Activated naive CD4-positive, alpha-beta T cell treated with anti-CD3 and anti-CD28 coated beads for 36 hours (primary cell): ENCODE data around the gene DTL. TPM values are rescaled to one million over a fixed set of nuclear protein-coding genes. Genes with fewer than 3 reads are reported as not detected.

Experiments
- CTCF ChIA-PET: fragments of 350-600 bp; sonication (Branson Sonifier 250); formaldehyde crosslinking; loops from one replicate; lab custom pipeline; 2021; ENCODE audit warnings: antibody characterized with exemption; lab: Charles Lee
- DNase-seq: peaks from one replicate; pipeline ENCODE4 v3.0.0-alpha.2; 2020
- H3K27ac Mint-ChIP-seq: one replicate; pipeline ENCODE4 v1.8.0; 2021; ENCODE audit warnings: mild to moderate bottlenecking, mixed read lengths
- H3K27me3 Mint-ChIP-seq: one replicate; pipeline ENCODE4 v1.8.0; 2021; ENCODE audit warnings: low read depth, mixed read lengths
- H3K36me3 Mint-ChIP-seq: one replicate; pipeline ENCODE4 v1.8.0; 2021; ENCODE audit warnings: low read depth, mixed read lengths
- H3K4me1 Mint-ChIP-seq: one replicate; pipeline ENCODE4 v1.8.0; 2021; ENCODE audit warnings: low read depth, mixed read lengths
- H3K4me3 Mint-ChIP-seq: one replicate; pipeline ENCODE4 v1.8.0; 2021; ENCODE audit warnings: mild to moderate bottlenecking, moderate library complexity, mixed read lengths
- H3K9me3 Mint-ChIP-seq: one replicate; pipeline ENCODE4 v1.8.0; 2021; ENCODE audit warnings: mixed read lengths
- intact Hi-C: fragments of 100-400 bp; cut with micrococcal nuclease; formaldehyde crosslinking; loops from one replicate; pipeline ENCODE4 v1.15.1; 2023
- total RNA-seq, 2 experiments: library from RNA; stranded (reverse); gene quantifications; one replicate each; pipeline ENCODE4 v1.2.3, GENCODE V29; 2021

DTL gene
- total RNA-seq, 2 experiments from 2014 or later, result 106 to 121 TPM

DNA sequence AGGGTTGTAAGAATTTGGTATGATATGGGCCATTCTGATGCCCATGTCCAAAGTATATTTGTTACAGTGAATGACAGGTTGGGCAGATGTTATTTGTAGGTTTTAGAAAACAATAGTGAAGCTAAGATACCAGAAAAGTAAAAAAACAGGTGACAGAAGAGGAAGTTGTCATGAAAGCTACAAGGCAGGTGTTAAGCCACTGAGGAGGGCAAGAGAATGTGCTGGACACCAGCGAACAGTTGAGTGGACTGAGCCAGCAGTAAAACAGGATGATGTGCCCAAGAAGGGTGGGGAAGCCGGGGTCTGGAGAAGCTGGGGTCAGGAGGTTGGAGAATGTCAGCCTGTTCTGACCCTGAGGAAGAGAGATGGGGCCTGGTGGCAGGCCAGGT lies 83.3 kb downstream of the DTL start:
- no peaks in the 10 kb centered on the region for H3K9me3 Mint-ChIP-seq
- no peak for DNase-seq
- H3K4me3 Mint-ChIP-seq, result no peak overlapping the region
- peaks cover 13% of the 10 kb centered on the region for H3K36me3 Mint-ChIP-seq
- intact Hi-C loops, result no loop called here
- no peaks in the 10 kb centered on the region for H3K27me3 Mint-ChIP-seq
- no peak overlapping the region for H3K27ac Mint-ChIP-seq
- no peaks in the 10 kb centered on the region for H3K4me1 Mint-ChIP-seq
- CTCF ChIA-PET, result no interaction called here

DNA sequence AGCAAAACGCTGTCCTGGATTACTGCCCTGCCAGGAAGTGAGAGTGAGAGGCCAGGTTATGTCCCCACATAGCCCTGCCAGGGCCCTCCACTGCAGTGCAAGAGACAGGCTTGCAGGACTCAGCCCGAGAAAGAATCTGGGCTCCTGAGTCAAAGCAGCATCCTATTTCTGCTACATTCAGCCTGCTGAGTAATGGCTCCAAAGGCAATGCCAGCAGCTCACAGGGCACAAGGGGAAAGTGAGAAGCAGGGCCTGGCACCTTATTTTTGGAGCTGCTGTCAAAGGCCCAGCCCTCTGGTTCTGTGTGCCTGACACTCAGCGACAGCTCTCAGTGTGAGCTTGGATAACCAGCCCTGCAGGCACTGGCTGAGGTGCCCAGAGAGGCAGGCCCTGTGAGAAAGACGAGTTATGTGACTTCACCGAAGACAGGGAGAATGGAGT lies 83.9 kb downstream of the DTL start:
- Mint-ChIP-seq H3K36me3 (peaks cover 13% of the 10 kb centered on the region), H3K9me3 (no peaks in the 10 kb centered on the region), H3K4me1 (no peaks in the 10 kb centered on the region), H3K27ac (no peak overlapping the region), H3K27me3 (no peaks in the 10 kb centered on the region), H3K4me3 (no peak overlapping the region)
- DNase-seq, result no peak
- intact Hi-C loops, result no loop called here
- CTCF ChIA-PET, result no interaction called here

DNA sequence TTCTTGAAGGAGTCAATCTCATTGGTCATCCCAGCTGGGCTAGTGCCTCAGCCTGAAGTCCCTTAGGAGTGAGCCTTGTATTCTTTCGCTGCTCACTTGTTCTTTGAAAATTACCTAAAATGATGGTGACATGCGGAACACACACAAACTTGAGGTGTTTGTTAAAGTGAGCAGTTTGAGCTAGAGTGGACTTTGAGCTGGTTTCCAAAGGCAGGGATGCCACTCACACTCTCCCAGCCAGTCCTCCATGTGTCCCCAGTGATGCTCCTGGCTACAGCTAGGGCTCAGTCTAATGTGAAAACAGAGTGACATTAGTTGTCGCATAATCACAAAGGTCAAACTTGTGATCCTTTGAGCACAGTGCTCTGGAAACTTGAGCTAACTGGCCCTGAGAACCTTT lies 84.3 kb downstream of the DTL start:
- Mint-ChIP-seq H3K4me1 (peaks cover 2% of the 10 kb centered on the region), H3K4me3 (no peak overlapping the region), H3K27ac (no peak overlapping the region), H3K9me3 (no peaks in the 10 kb centered on the region), H3K36me3 (peaks cover 10% of the 10 kb centered on the region), H3K27me3 (no peaks in the 10 kb centered on the region)
- intact Hi-C loops, result no loop called here
- CTCF ChIA-PET, result no interaction called here
- no peak for DNase-seq

DNA sequence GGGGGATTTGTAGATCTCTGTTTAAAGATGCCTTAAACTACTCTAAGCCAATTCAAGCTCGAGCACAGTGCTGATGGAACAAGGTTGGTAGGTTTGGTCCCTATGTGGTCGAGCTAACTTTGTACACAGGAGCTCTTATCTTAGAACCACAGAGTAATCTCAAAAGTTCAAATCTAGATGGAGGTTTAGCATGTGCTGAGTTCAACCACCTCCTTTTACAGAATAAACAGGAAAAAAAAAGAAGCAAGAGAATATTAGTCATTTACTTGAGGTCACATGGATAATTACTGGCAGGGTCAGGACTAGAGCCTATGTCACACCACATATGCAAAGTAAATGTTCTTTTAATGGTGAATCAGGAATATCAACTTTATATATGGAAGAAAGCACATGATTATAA lies 86.2 kb downstream of the DTL start:
- peaks cover 11% of the 10 kb centered on the region for H3K36me3 Mint-ChIP-seq
- no peak overlapping the region for H3K27ac Mint-ChIP-seq
- H3K9me3 Mint-ChIP-seq, result no peaks in the 10 kb centered on the region
- CTCF ChIA-PET, result no interaction called here
- DNase-seq, result no peak
- intact Hi-C loops, result no loop called here
- H3K4me1 Mint-ChIP-seq, result peaks cover 3% of the 10 kb centered on the region
- H3K4me3 Mint-ChIP-seq, result no peak overlapping the region
- no peaks in the 10 kb centered on the region for H3K27me3 Mint-ChIP-seq

DNA sequence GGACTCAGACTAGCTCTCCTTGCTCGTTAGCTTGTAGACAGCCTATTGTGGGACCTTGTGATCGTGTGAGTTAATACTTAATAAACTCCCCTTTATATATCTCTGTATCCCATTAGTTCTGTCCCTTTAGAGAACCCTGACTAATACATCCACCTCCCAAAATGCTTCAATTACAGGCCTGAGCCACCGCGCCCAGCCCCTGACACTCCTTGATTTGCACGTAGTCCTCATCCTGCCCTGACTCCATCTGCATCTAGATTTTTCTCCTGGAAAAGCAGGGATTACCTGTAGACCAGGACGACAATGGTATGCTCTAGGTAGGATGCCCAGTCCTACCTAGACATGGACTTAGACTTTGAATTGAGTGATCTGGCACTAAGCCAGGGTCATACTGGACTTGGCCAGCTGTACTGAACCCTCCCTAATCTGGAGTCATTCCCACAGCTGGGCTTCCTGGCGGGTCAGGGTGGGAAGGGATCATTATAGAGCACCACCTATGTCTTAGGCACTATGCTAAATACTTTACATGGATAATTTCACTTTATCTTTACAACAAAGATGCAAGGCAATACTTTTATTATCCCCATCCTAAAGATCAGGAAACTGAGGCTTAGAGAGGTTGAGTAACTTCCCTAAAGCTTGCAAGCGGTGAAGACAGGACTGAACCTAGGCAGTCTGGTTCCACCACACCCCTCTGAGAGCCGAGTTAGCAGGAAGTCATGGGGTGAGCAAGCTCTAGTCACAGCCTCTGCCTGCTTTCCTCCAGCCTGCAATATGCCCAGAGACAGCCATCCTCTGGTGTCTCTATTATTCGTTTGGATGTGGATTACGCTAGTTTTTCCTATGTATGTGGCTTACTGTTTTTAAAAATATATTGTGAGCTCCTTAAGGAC lies 89.4 kb downstream of the DTL start:
- no peaks in the 10 kb centered on the region for H3K27me3 Mint-ChIP-seq
- peaks cover 3% of the 10 kb centered on the region for H3K4me1 Mint-ChIP-seq
- peaks cover 19% of the 10 kb centered on the region for H3K36me3 Mint-ChIP-seq
- no peaks in the 10 kb centered on the region for H3K9me3 Mint-ChIP-seq
- intact Hi-C loops, result no loop called here
- peak; percentile 8 for DNase-seq
- no peak overlapping the region for H3K27ac Mint-ChIP-seq
- CTCF ChIA-PET, result interaction anchor here (0.6 to 0.7 kb wide), 2 partner anchors 123 to 301 kb away, joined by 3 read pairs; no protein-coding TSS in a partner anchor
- H3K4me3 Mint-ChIP-seq, result no peak overlapping the region

DNA sequence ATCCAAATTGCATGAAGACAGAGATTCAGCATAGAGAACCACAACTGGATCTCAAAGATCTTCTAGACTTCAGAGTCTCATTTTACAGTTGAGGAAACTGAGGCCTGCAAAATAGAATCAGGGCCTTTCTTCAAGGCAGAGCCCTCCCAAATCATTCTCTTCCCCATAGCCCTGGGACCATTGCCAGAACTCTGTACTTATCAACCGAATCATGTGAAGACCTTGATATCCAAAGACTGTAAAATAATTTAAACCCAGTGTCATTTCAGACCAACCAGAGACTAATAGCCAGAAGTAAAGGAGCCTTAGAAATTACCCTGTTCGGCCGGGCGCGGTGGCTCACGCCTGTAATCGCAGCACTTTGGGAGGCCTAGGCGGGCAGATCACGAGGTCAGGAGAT lies 90.1 kb downstream of the DTL start:
- CTCF ChIA-PET, result interaction anchor here (0.6 to 1.2 kb wide), 2 partner anchors 302 to 331 kb away, joined by 3 read pairs; no protein-coding TSS in a partner anchor

DNA sequence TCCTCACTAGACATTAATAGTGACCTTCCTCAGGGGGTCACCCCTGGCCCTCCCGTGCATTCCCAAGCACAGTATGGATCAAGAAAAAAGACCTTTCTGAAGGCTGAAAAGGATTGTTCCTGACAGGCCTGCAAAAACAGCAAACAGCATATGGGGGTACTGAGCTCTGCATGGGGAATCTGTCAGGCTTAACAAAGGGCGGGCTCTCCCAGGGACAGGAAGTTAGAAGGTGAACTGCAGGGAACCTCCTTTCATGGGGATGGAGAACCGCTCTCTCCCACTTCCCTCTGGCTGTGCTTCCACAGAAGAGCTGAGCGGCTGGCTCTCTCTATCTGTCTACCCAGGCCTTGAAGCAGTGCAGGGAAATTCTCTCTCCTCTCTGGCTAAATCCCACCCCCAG lies 91.7 kb downstream of the DTL start:
- no peaks in the 10 kb centered on the region for H3K9me3 Mint-ChIP-seq
- no peaks in the 10 kb centered on the region for H3K27me3 Mint-ChIP-seq
- no peak for DNase-seq
- CTCF ChIA-PET, result no interaction called here
- H3K4me1 Mint-ChIP-seq, result peaks cover 3% of the 10 kb centered on the region
- intact Hi-C loops, result no loop called here
- no peak overlapping the region for H3K4me3 Mint-ChIP-seq
- no peak overlapping the region for H3K27ac Mint-ChIP-seq
- peaks cover 19% of the 10 kb centered on the region for H3K36me3 Mint-ChIP-seq

More for the DNA sequence above, 90.1 kb downstream of the DTL start:
- Mint-ChIP-seq H3K27me3 (no peaks in the 10 kb centered on the region), H3K4me3 (no peak overlapping the region), H3K36me3 (peaks cover 19% of the 10 kb centered on the region), H3K27ac (no peak overlapping the region), H3K4me1 (peaks cover 3% of the 10 kb centered on the region), H3K9me3 (no peaks in the 10 kb centered on the region)
- intact Hi-C loops, result no loop called here
- DNase-seq, result no peak

DNA sequence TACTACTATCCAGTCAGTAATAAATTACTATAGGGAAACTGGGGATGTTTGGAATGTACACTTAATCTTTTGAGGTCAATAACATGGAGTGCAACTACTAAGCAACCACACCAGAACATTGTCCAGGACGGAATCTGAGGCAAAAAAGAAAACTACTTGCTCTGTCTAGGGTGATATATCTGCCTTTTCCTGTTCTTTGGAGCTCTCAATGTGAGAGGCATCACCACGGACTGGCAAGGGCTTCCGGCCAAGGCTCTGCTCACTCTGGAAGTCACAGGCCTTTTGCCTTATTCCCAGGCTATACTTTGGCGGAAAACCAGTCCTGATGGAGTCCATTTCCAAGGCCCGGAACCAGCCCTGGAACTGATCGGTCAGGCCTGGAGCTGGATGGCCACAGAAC lies 94.2 kb downstream of the DTL start:
- H3K4me1 Mint-ChIP-seq, result peaks cover 2% of the 10 kb centered on the region
- no peak overlapping the region for H3K4me3 Mint-ChIP-seq
- H3K27ac Mint-ChIP-seq, result no peak overlapping the region
- intact Hi-C loops, result no loop called here
- H3K9me3 Mint-ChIP-seq, result peaks cover 5% of the 10 kb centered on the region
- no peaks in the 10 kb centered on the region for H3K27me3 Mint-ChIP-seq
- H3K36me3 Mint-ChIP-seq, result peaks cover 33% of the 10 kb centered on the region
- DNase-seq, result no peak
- CTCF ChIA-PET, result no interaction called here

DNA sequence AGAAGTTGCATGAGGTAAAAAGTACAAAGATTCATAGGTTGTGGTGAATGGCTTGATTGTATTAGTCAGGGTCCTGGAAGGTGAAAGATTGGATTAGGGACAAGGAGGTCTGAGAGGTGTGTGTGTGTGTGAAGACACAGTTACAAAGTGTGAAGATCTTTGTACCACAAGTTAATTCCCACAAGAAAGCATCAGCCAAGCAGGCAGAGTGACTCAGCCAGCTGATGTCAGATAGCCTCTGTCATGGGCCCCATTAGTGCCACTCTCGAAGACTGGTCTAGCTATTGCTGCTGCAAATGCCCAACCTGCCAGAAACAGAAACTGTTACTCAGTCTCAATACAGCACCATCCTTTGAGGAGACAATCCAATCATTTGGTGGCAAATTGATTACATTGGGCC lies 96.5 kb downstream of the DTL start:
- H3K27me3 Mint-ChIP-seq, result no peaks in the 10 kb centered on the region
- no peak overlapping the region for H3K4me3 Mint-ChIP-seq
- CTCF ChIA-PET, result interaction anchor here (1.6 kb wide), 1 partner anchor 184 kb away, joined by 3 read pairs; no protein-coding TSS in a partner anchor
- intact Hi-C loops, result no loop called here
- H3K36me3 Mint-ChIP-seq, result peaks cover 32% of the 10 kb centered on the region
- H3K9me3 Mint-ChIP-seq, result peaks cover 5% of the 10 kb centered on the region
- no peak overlapping the region for H3K27ac Mint-ChIP-seq
- DNase-seq, result peak; percentile 41
- no peaks in the 10 kb centered on the region for H3K4me1 Mint-ChIP-seq

DNA sequence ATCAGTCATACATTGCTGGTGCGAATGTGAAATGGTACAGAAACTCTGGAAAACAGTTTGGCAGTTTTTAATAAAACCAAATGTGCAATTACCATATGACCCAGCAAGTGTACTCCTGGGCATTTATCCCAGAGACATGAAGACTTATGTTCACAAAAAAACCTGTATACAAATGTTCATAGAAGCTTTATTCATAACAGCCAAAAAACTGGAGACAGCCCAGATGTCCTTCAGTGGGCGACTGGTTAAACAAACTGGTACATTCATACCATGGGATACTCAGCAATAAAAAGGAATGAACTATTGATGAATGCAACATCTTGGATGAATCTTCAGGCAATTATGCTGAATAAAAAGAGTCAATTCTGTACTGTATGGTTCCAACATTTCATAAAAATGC lies 97.8 kb downstream of the DTL start:
- H3K27ac Mint-ChIP-seq, result no peak overlapping the region
- peaks cover 5% of the 10 kb centered on the region for H3K9me3 Mint-ChIP-seq
- CTCF ChIA-PET, result interaction anchor here (0.7 kb wide), 1 partner anchor 107 kb away, joined by 6 read pairs; no protein-coding TSS in a partner anchor
- no peaks in the 10 kb centered on the region for H3K27me3 Mint-ChIP-seq
- intact Hi-C loops, result no loop called here
- H3K4me1 Mint-ChIP-seq, result no peaks in the 10 kb centered on the region
- no peak overlapping the region for H3K4me3 Mint-ChIP-seq
- H3K36me3 Mint-ChIP-seq, result peaks cover 30% of the 10 kb centered on the region
- DNase-seq, result no peak

DNA sequence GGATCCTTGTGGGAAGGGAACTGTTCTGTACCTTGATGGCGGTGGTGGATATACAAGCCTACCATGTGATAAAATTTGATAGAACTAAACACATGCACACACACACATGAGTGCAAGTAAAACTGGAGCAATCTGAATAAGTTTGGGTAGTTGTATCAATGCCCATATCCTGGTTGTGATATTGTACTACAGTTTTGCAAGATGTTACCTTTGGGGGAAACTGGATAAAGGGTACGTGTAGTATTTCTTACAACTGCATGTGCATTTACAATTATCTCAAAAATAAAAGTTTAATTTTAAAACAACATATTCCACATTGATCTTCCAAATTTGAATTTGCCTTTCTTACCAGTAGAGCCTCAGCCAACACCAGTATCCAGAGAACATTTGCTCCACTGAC lies 99.6 kb downstream of the DTL start:
- H3K27me3 Mint-ChIP-seq, result no peaks in the 10 kb centered on the region
- H3K4me1 Mint-ChIP-seq, result no peaks in the 10 kb centered on the region
- H3K4me3 Mint-ChIP-seq, result no peak overlapping the region
- H3K36me3 Mint-ChIP-seq, result peaks cover 21% of the 10 kb centered on the region
- peaks cover 5% of the 10 kb centered on the region for H3K9me3 Mint-ChIP-seq
- intact Hi-C loops, result no loop called here
- CTCF ChIA-PET, result no interaction called here
- no peak overlapping the region for H3K27ac Mint-ChIP-seq
- DNase-seq, result no peak

DNA sequence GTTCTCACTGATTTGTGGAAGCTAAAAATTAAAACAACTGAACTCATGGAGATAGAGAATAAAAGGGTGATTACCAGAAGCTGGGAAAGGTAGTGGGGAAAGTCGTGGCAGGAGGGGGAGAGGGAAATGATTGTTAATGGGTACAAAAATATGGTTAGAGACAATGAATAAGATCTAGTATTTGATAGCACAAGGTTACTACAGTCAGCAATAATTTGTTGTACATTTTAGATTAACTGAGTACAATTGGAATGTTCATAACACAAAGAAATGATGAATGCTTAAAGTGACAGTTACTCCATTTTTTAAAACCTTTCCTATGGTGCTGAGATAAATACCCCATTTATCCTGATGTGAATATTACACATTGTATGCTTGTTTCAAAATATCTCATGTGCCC lies 102.3 kb downstream of the DTL start:
- CTCF ChIA-PET, result no interaction called here
- no peak overlapping the region for H3K4me3 Mint-ChIP-seq
- H3K36me3 Mint-ChIP-seq, result peaks cover 20% of the 10 kb centered on the region
- intact Hi-C loops, result no loop called here
- H3K9me3 Mint-ChIP-seq, result peaks cover 5% of the 10 kb centered on the region
- DNase-seq, result no peak
- no peak overlapping the region for H3K27ac Mint-ChIP-seq
- H3K4me1 Mint-ChIP-seq, result no peaks in the 10 kb centered on the region
- H3K27me3 Mint-ChIP-seq, result no peaks in the 10 kb centered on the region

DNA sequence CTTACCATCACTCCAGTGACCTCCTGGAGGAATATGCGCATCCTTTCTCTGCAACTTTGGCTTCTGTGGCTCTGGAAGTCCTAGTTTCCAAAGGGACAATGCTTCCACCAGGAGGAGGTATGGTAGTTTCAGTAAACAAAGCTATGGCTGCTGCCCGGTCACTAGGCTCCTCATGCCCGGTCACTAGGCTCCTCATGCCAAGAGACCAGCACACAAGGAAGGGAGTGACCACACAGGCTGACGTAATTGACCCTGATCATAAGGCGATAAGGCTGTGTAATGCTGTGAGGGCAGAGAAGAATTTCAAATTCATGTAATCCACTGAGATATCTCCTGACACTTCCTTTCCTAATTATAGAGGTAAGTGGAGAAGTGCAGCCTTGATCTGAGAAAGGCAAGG lies 102.9 kb downstream of the DTL start:
- Mint-ChIP-seq H3K27ac (no peak overlapping the region), H3K36me3 (peaks cover 15% of the 10 kb centered on the region), H3K9me3 (peaks cover 5% of the 10 kb centered on the region), H3K27me3 (no peaks in the 10 kb centered on the region), H3K4me3 (no peak overlapping the region), H3K4me1 (no peaks in the 10 kb centered on the region)
- CTCF ChIA-PET, result no interaction called here
- intact Hi-C loops, result no loop called here
- no peak for DNase-seq
